ENCODE data around the gene EBP.

- TF ChIP-seq CTCF (IDR thresholded peaks at IDR 0.05; ENCODE audit: extremely low read depth in 1 of 2, insufficient read depth in 1 of 2, low read depth in 1 of 2, low read length in 2 of 2) (no peak), POLR2AphosphoS5 (IDR thresholded peaks at IDR 0.05; ENCODE audit: insufficient read depth, low read depth, low read length) (no peak), EZH2 (IDR thresholded peaks at IDR 0.05; ENCODE audit: borderline replicate concordance, low read depth, low read length, severe bottlenecking) (no peak), POLR2A (IDR thresholded peaks at IDR 0.05; ENCODE audit: low read depth, low read length) (no peak)
Observed at GRCh38 chrX:48514868-48515460, 6.6 kb upstream of the EBP start.
